Progenitor cell of endocrine pancreas (in vitro differentiated cells): ENCODE results near the gene PRLHR. TPM values are rescaled to one million over a fixed set of nuclear protein-coding genes. Genes with fewer than 3 reads are reported as not detected.

ENCODE experiments used
- DNase-seq: peaks from one replicate; pipeline ENCODE4 v3.0.0; 2021; ENCODE audit warnings: low spot score; ENCODE audit not compliant: unreplicated experiment
- H3K27ac Mint-ChIP-seq: 2 replicates; pipeline ENCODE4 v1.8.0; 2021; ENCODE audit warnings: mild to moderate bottlenecking, moderate library complexity, mixed read lengths
- H3K27me3 Mint-ChIP-seq: 2 replicates; pipeline ENCODE4 v1.8.0; 2021; ENCODE audit warnings: mixed read lengths
- H3K36me3 Mint-ChIP-seq: 2 replicates; pipeline ENCODE4 v1.8.0; 2022; ENCODE audit warnings: mixed read lengths; ENCODE audit not compliant: insufficient read depth
- H3K4me1 Mint-ChIP-seq: 2 replicates; pipeline ENCODE4 v1.8.0; 2021; ENCODE audit warnings: low read depth, mixed read lengths
- H3K4me3 Mint-ChIP-seq: 2 replicates; pipeline ENCODE4 v1.8.0; 2021; ENCODE audit warnings: low read depth, mild to moderate bottlenecking, moderate library complexity, mixed read lengths
- H3K9me3 Mint-ChIP-seq: 2 replicates; pipeline ENCODE4 v1.8.0; 2021; ENCODE audit warnings: low read depth, mixed read lengths
- CTCF ChIP-seq: fragments of 200-600 bp; sonication (generic); IDR thresholded peaks from one replicate; pipeline ENCODE4 v1.5.0; 2021; ENCODE audit warnings: antibody characterized with exemption, mild to moderate bottlenecking; ENCODE audit not compliant: unreplicated experiment
- total RNA-seq: library from RNA; stranded (reverse); gene quantifications from 2 replicates; pipeline ENCODE4 v1.2.1, GENCODE V29; 2021

The PRLHR gene
- total RNA-seq, 1 donor from 2014 or later: 1.5 TPM

- H3K4me3 Mint-ChIP-seq: no peak overlapping the region
- DNase-seq: no peak
- no peak overlapping the region for H3K27ac Mint-ChIP-seq
- no peaks in the 10 kb centered on the region for H3K9me3 Mint-ChIP-seq
- no peaks in the 10 kb centered on the region for H3K36me3 Mint-ChIP-seq
- no peaks in the 10 kb centered on the region for H3K4me1 Mint-ChIP-seq
- H3K27me3 Mint-ChIP-seq: peaks cover 38% of the 10 kb centered on the region
- TF ChIP-seq CTCF: no peak
Measured at GRCh38 chr10:118547282-118547681, 48.2 kb downstream of the PRLHR start.

GRCh38 chr10:118546479-118546878 lies 49.0 kb downstream of the PRLHR start:
- Mint-ChIP-seq H3K27ac (no peak overlapping the region), H3K36me3 (no peaks in the 10 kb centered on the region), H3K4me1 (no peaks in the 10 kb centered on the region), H3K27me3 (peaks cover 41% of the 10 kb centered on the region), H3K4me3 (no peak overlapping the region), H3K9me3 (no peaks in the 10 kb centered on the region)
- no peak for TF ChIP-seq CTCF
- no peak for DNase-seq

GRCh38 chr10:118545381-118545780 lies 50.1 kb downstream of the PRLHR start:
- H3K27ac Mint-ChIP-seq: no peak overlapping the region
- no peaks in the 10 kb centered on the region for H3K36me3 Mint-ChIP-seq
- peaks cover 43% of the 10 kb centered on the region for H3K27me3 Mint-ChIP-seq

GRCh38 chr10:118544401-118544948 lies 51.0 kb downstream of the PRLHR start:
- Mint-ChIP-seq H3K4me3 (no peak overlapping the region), H3K4me1 (no peaks in the 10 kb centered on the region), H3K9me3 (no peaks in the 10 kb centered on the region), H3K27ac (peak overlapping the region; percentile 27), H3K36me3 (no peaks in the 10 kb centered on the region), H3K27me3 (peaks cover 43% of the 10 kb centered on the region)
- DNase-seq: no peak
- TF ChIP-seq CTCF: peak; percentile 14

More at GRCh38 chr10:118545381-118545780, 50.1 kb downstream of the PRLHR start:
- H3K9me3 Mint-ChIP-seq: no peaks in the 10 kb centered on the region
- no peaks in the 10 kb centered on the region for H3K4me1 Mint-ChIP-seq
- TF ChIP-seq CTCF: no peak
- no peak overlapping the region for H3K4me3 Mint-ChIP-seq
- DNase-seq: no peak

DNA sequence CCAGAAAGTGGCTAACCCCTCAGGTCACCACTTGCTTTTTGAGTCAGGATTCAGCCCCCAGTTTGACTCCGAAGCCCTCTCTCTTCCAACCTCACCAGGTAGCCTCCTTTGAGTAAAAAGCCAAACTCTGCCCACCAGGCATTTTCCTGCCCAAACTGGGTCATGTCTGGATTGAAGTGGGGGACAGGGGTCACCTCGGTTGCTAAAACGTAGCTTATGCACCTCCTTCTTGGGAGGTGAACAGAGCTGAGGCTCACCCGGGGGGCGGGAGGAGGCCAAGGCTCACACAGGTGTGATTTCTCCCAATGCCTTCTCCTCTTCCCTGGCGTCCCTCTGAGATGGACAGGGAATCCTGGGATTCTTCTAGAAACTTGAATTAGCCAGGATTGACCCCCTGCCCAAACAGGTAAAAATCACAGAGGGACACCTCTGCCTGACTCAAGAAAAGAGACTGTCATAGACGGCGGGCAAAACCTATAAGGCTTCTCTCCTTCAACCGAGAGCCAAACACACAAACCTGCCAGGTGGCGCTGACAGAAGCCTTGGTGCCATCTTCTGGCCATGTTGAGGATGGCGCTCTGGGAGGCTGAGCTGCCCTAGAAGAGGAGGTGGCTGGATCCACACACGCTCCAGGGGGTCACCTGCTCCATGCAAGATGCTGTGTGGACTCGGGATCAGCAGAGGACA lies 51.6 kb downstream of the PRLHR start:
- no peaks in the 10 kb centered on the region for H3K36me3 Mint-ChIP-seq
- peak; percentile 77 for TF ChIP-seq CTCF
- H3K27me3 Mint-ChIP-seq: peaks cover 44% of the 10 kb centered on the region
- H3K9me3 Mint-ChIP-seq: no peaks in the 10 kb centered on the region
- H3K4me1 Mint-ChIP-seq: no peaks in the 10 kb centered on the region
- peak; percentile 57 for DNase-seq
- H3K4me3 Mint-ChIP-seq: no peak overlapping the region
- peak overlapping the region; percentile 27 for H3K27ac Mint-ChIP-seq
